ENCODE measurements around the gene OR4C3. TPM values are rescaled to one million over a fixed set of nuclear protein-coding genes. Genes with fewer than 3 reads are reported as not detected.
"Not testable (repeated sequence)": the region's sequence is repeated elsewhere in the genome, so short reads cannot be mapped to it uniquely, and the experiment has no call there.

Gene OR4C3
- not detected for total RNA-seq
- total RNA-seq (2013), result not detected

DNA sequence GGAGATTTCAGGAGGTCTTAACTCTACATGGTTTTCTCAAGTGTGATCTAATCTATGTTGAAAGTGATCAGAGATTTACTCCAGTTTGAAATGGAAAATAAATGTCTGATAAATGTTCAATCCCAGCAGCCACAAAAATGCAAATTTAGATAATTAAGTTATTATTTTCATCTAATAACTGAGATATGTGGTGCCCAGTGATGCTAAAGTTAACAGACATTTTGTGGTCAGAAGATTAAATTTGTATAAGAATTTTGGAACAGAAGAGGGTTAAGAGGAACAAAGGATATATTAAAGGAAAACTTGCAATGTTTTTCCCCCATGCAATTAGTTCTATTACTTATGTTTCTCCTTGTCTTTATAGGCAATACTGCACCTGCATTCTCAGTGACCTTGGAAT is at the start of gene OR4C3:
Gene OR4C3 (plus strand): TSS at position 301 of the 400 bp plus-strand sequence. CDS start 102 bp downstream, outside the sequence.
- H3K36me3 ChIP-seq (ENCODE audit: control insufficient read depth, insufficient read depth, low read length); H3K27me3 ChIP-seq (ENCODE audit: control insufficient read depth, insufficient read depth, low read length); intact Hi-C loops (cut with micrococcal nuclease); H3K4me3 ChIP-seq (ENCODE audit: low read length); ATAC-seq; H3K9me3 ChIP-seq (ENCODE audit: control insufficient read depth, insufficient read depth, low read length); H3K27ac ChIP-seq (ENCODE audit: low read length); H3K4me3 Mint-ChIP-seq; H3K27ac Mint-ChIP-seq; H3K4me1 ChIP-seq (ENCODE audit: control insufficient read depth, insufficient read depth, low read length); H3K9me3 Mint-ChIP-seq; DNase-seq; H3K27me3 Mint-ChIP-seq (ENCODE audit: low read depth in 2 of 2); H3K36me3 Mint-ChIP-seq: not testable (repeated sequence)
- H3K4me1 Mint-ChIP-seq, result peaks cover 0 to 12% of the 10 kb centered on the region in 2 donors

DNA sequence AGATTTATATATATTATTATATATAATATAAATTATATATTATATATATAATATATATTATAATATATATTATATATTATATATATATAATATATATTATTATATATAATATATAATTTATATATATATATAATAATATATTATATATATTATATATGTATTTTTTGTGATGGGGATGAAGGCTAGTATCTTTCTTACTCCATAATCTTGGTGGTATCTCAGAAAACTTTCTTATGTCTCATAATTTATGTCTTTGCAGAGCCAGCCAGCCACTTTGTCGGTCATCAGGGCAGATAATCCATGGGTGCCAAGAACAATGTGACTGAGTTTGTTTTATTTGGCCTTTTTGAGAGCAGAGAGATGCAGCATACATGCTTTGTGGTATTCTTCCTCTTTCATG is 18.8 kb upstream of the OR4C3 start, which contains the start of gene OR4S1:
Gene OR4S1 (plus strand): TSS at position 301 of the 400 bp plus-strand sequence. CDS start 0 bp downstream, at position 301.
- no peaks in the 10 kb centered on the region for H3K36me3 Mint-ChIP-seq
- no peaks in the 10 kb centered on the region for H3K9me3 Mint-ChIP-seq
- DNase-seq (no peak), ATAC-seq (no peak)
- H3K4me3 Mint-ChIP-seq, result no peak within 1 kb of the TSS
- no peaks in the 10 kb centered on the region for H3K9me3 ChIP-seq (ENCODE audit: control insufficient read depth, insufficient read depth, low read length)
- H3K27me3 Mint-ChIP-seq (ENCODE audit: low read depth in 2 of 2), result peaks cover 11 to 19% of the 10 kb centered on the region in 2 donors
- no peaks in the 10 kb centered on the region for H3K4me1 ChIP-seq (ENCODE audit: control insufficient read depth, insufficient read depth, low read length)
- intact Hi-C loops (cut with micrococcal nuclease), result no loop called here
- H3K4me3 ChIP-seq (ENCODE audit: low read length), result no peak within 1 kb of the TSS
- H3K4me1 Mint-ChIP-seq, result no peaks in the 10 kb centered on the region
- H3K27ac ChIP-seq (ENCODE audit: low read length), result no peak within 1 kb of the TSS
- H3K27me3 ChIP-seq (ENCODE audit: control insufficient read depth, insufficient read depth, low read length), result no peaks in the 10 kb centered on the region
- TF ChIP-seq CTCF (IDR thresholded peaks at IDR 0.05), result no peak
- H3K36me3 ChIP-seq (ENCODE audit: control insufficient read depth, insufficient read depth, low read length), result no peaks in the 10 kb centered on the region
- H3K27ac Mint-ChIP-seq, result no peak within 1 kb of the TSS
- WGBS (ENCODE audit: insufficient coverage), result 75% methylated on average over 1 of the region's 1 CpG

- Mint-ChIP-seq H3K4me3 (no peak overlapping the region), H3K4me1 (no peaks in the 10 kb centered on the region), H3K27ac (no peak overlapping the region), H3K27me3 (ENCODE audit: low read depth in 2 of 2) (peaks cover 6 to 16% of the 10 kb centered on the region in 2 donors), H3K36me3 (no peaks in the 10 kb centered on the region), H3K9me3 (no peaks in the 10 kb centered on the region)
- peak; percentile 34 to 68 (median 58) for ATAC-seq
- DNase-seq, result peak; percentile 25 to 74
- Histone ChIP-seq H3K4me3 (ENCODE audit: low read length) (no peak overlapping the region), H3K4me1 (ENCODE audit: control insufficient read depth, insufficient read depth, low read length) (no peaks in the 10 kb centered on the region), H3K36me3 (ENCODE audit: control insufficient read depth, insufficient read depth, low read length) (no peaks in the 10 kb centered on the region), H3K27ac (ENCODE audit: low read length) (no peak overlapping the region), H3K27me3 (ENCODE audit: control insufficient read depth, insufficient read depth, low read length) (no peaks in the 10 kb centered on the region), H3K9me3 (ENCODE audit: control insufficient read depth, insufficient read depth, low read length) (no peaks in the 10 kb centered on the region)
- 23% methylated on average over 5 of the region's 5 CpGs for WGBS (ENCODE audit: insufficient coverage)
- TF ChIP-seq CTCF (IDR thresholded peaks at IDR 0.05), result peak; percentile 81
- intact Hi-C loops (cut with micrococcal nuclease), result no loop called here
Observed at GRCh38 chr11:48307760-48308386, 16.8 kb upstream of the OR4C3 start.

DNA sequence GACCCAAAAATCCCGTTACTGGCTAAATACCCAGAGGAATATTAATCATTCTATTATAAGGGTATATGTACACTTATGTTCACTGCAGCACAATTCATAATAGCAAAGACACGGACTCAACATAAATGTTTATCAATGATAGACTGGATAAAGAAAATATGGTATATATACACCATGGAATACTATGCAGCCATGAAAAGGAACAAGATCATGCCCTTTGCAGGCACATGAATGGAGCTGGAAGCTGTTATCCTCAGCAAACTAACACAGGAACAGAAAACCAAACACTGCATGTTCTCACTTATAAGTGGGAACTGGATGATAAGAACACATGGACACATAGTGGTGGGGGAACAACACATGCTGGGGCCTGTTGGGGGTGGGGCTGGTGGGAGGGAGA is 11.1 kb upstream of the OR4C3 start:
- ATAC-seq; H3K4me1 Mint-ChIP-seq; H3K27ac ChIP-seq (ENCODE audit: low read length); intact Hi-C loops (cut with micrococcal nuclease); H3K9me3 Mint-ChIP-seq; H3K36me3 Mint-ChIP-seq; H3K4me3 ChIP-seq (ENCODE audit: low read length); H3K27me3 ChIP-seq (ENCODE audit: control insufficient read depth, insufficient read depth, low read length); H3K27ac Mint-ChIP-seq; H3K36me3 ChIP-seq (ENCODE audit: control insufficient read depth, insufficient read depth, low read length); H3K9me3 ChIP-seq (ENCODE audit: control insufficient read depth, insufficient read depth, low read length); H3K4me3 Mint-ChIP-seq; H3K4me1 ChIP-seq (ENCODE audit: control insufficient read depth, insufficient read depth, low read length); H3K27me3 Mint-ChIP-seq (ENCODE audit: low read depth in 2 of 2); DNase-seq: not testable (repeated sequence)
- no CpG with 5 or more reads among the region's 2 CpGs for WGBS (ENCODE audit: insufficient coverage)

DNA sequence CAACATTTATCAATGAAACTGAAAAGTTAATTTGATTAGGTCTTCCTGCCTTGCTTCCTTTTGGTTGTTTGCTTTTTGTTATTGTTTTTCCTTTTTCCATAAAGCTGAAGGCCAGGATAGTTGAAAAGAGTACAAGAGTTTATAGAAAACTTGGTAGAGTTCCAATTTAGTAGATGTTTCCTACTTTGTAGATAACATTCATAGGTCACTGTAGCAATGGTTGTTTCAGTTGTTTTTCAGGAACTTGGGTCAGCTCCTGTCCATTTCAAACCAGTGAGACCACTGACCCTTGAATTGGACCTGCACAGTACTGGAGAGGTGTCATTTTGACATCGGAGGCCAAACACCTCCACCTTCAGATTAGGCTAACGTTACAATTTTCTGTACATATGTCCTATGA is 4.9 kb upstream of the OR4C3 start:
- intact Hi-C loops (cut with micrococcal nuclease), result not testable (repeated sequence)

More for the DNA sequence above, 4.9 kb upstream of the OR4C3 start:
- H3K36me3 ChIP-seq (ENCODE audit: control insufficient read depth, insufficient read depth, low read length); ATAC-seq; DNase-seq; H3K27me3 ChIP-seq (ENCODE audit: control insufficient read depth, insufficient read depth, low read length); H3K36me3 Mint-ChIP-seq; H3K27ac Mint-ChIP-seq; H3K4me1 ChIP-seq (ENCODE audit: control insufficient read depth, insufficient read depth, low read length); H3K27ac ChIP-seq (ENCODE audit: low read length); H3K4me1 Mint-ChIP-seq; H3K4me3 Mint-ChIP-seq; H3K4me3 ChIP-seq (ENCODE audit: low read length); H3K9me3 ChIP-seq (ENCODE audit: control insufficient read depth, insufficient read depth, low read length); H3K9me3 Mint-ChIP-seq: not testable (repeated sequence)
- H3K27me3 Mint-ChIP-seq (ENCODE audit: low read depth in 2 of 2), result peaks cover 8 to 16% of the 10 kb centered on the region in 2 donors
- 91% methylated on average over 2 of the region's 2 CpGs for WGBS (ENCODE audit: insufficient coverage)

All from natural killer cell (primary cell).